ACC112 (cell line): Measurements from ENCODE around the gene SLC26A3.
"Not testable (repeated sequence)": the region's sequence is repeated elsewhere in the genome, so short reads cannot be mapped to it uniquely, and the experiment has no call there.

ENCODE experiments used
- H2AFZ ChIP-seq: fragments of 200-600 bp; sonication (generic); one replicate; pipeline ENCODE4 v1.6.0; 2017; ENCODE audit warnings: antibody characterized with exemption, low read length; ENCODE audit not compliant: unreplicated experiment
- H3K27ac ChIP-seq: fragments of 200-600 bp; sonication (generic); 2 replicates; pipeline ENCODE4 v1.5.1; 2014; ENCODE audit warnings: low read depth, mild to moderate bottlenecking, antibody characterized with exemption, low read length, moderate library complexity
- H3K27me3 ChIP-seq: fragments of 200-600 bp; sonication (generic); 2 replicates; pipeline ENCODE4 v1.6.1; 2014; ENCODE audit warnings: mild to moderate bottlenecking, antibody characterized with exemption, low read length, moderate library complexity, mixed read lengths; ENCODE audit not compliant: insufficient read depth
- H3K36me3 ChIP-seq: fragments of 200-600 bp; sonication (generic); 2 replicates; pipeline ENCODE4 v1.6.1; 2016; ENCODE audit warnings: mild to moderate bottlenecking, antibody characterized with exemption, low read length, moderate library complexity, mixed read lengths; ENCODE audit not compliant: insufficient read depth
- H3K4me1 ChIP-seq: fragments of 200-600 bp; sonication (generic); one replicate; pipeline ENCODE4 v1.6.1; 2016; ENCODE audit warnings: low read length, mixed read lengths; ENCODE audit not compliant: insufficient read depth, unreplicated experiment, control insufficient read depth
- H3K4me3 ChIP-seq: fragments of 200-600 bp; sonication (generic); 2 replicates; pipeline ENCODE4 v1.5.1; 2014; ENCODE audit warnings: mild to moderate bottlenecking, low read depth, low read length
- H3K79me2 ChIP-seq: fragments of 200-600 bp; sonication (generic); one replicate; pipeline ENCODE4 v1.6.0; 2016; ENCODE audit warnings: low read length; ENCODE audit not compliant: control insufficient read depth, unreplicated experiment, insufficient read depth

Gene SLC26A3

GRCh38 chr7:107803009-107803610, at the start of gene SLC26A3:
Gene SLC26A3, minus strand, starts transcription at chr7:107803223. Its CDS starts 8,714 bp downstream, at chr7:107794509.
- no peaks in the 10 kb centered on the region for H3K36me3 ChIP-seq
- no peaks in the 10 kb centered on the region for H3K4me1 ChIP-seq
- H3K4me3 ChIP-seq = no peak within 1 kb of the TSS
- no peak within 1 kb of the TSS for H3K27ac ChIP-seq
- H3K27me3 ChIP-seq = no peaks in the 10 kb centered on the region; the same call in 1 of the 2 replicates
- H2AFZ ChIP-seq = no peak within 1 kb of the TSS
- no peaks in the 10 kb centered on the region for H3K79me2 ChIP-seq

DNA sequence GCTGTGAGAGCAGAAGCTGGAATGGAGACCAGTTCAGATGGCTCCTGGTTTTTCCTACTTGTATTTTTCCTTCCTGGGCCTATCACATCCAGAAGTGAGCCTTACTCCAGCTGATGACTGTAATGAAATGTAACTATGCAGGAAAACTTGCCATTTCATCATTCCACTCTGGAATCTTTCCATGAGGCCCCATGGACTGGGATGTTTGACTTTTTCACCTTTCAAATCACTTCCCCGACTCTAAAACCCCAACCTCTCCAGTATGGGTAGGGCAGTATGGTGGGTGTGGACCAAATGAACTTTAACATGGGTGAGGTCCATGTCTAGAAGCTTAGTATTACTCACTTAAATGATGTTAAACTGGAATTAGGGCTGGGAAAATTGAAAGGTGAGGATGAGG, 47.6 kb upstream of the SLC26A3 start:
- H3K4me1 ChIP-seq = peaks cover 12% of the 10 kb centered on the region
- H3K4me3 ChIP-seq = no peak overlapping the region
- H3K27me3 ChIP-seq = no peaks in the 10 kb centered on the region
- no peak overlapping the region for H3K27ac ChIP-seq
- H3K36me3 ChIP-seq = no peaks in the 10 kb centered on the region
- no peaks in the 10 kb centered on the region for H3K79me2 ChIP-seq
- no peak overlapping the region for H2AFZ ChIP-seq

DNA sequence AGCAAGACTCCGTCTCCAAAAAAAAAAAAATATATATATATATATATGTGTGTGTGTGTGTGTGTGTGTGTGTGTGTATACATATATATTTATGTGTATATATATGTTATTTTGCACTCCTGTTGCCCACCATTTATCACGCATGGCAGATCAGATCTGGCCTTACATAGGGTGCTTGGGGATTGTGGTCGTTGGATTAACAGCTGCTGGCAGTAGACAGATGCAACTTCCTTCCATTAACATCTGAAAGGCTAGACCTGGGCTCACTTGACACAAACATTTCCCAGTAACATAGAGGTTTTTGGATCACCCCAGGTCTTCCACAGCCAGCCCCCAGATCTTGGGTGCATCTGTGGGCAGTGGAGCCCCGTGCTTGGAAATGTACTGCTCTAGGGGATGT, 47.2 kb upstream of the SLC26A3 start:
- Histone ChIP-seq H3K79me2 (no peaks in the 10 kb centered on the region), H3K27me3 (no peaks in the 10 kb centered on the region), H3K4me3 (no peak overlapping the region), H3K27ac (no peak overlapping the region), H3K36me3 (no peaks in the 10 kb centered on the region), H3K4me1 (peaks cover 8% of the 10 kb centered on the region), H2AFZ (no peak overlapping the region)

GRCh38 chr7:107848211-107848610, 45.2 kb upstream of the SLC26A3 start:
- not testable (repeated sequence) for H3K27me3 ChIP-seq, H3K4me3 ChIP-seq, H2AFZ ChIP-seq, H3K27ac ChIP-seq, H3K36me3 ChIP-seq, H3K79me2 ChIP-seq, H3K4me1 ChIP-seq

- not testable (repeated sequence) for H3K79me2 ChIP-seq, H3K36me3 ChIP-seq, H3K27ac ChIP-seq, H3K27me3 ChIP-seq, H2AFZ ChIP-seq, H3K4me1 ChIP-seq, H3K4me3 ChIP-seq
These were observed 44.8 kb upstream of the SLC26A3 start for GRCh38 chr7:107847836-107848175.

DNA sequence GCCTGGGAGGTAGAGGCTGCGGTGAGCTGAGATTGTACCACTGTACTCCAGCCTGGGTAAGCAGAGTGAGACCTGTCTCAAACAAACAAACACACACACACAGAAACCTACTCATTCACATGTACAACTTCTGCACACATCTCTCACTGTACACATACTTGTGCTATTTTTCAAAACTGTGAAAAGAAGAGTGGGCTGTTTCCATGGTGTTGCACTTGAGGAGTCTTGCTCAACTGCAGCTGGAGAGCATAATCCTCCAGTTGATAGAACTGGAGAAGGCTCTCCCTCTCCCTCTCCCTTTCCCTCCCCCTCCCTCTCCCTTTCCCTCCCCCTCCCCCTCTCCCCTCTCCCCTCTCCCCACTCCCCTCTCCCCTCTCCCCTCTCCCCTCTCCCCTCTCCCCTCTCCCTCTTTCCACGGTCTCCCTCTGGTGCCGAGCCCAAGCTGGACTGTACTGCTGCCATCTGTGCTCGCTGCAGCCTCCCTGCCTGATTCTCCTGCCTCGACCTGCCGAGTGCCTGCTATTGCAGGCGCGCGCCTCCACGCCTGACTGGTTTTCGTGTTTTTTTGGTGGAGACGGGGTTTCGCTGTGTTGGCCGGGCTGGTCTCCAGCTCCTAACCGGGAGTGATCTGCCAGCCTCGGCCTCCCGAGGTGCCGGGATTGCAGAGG, 44.3 kb upstream of the SLC26A3 start:
- no peak overlapping the region for H2AFZ ChIP-seq
- H3K27me3 ChIP-seq = no peaks in the 10 kb centered on the region
- H3K36me3 ChIP-seq = no peaks in the 10 kb centered on the region
- no peaks in the 10 kb centered on the region for H3K79me2 ChIP-seq
- no peak overlapping the region for H3K27ac ChIP-seq
- H3K4me3 ChIP-seq = no peak overlapping the region
- H3K4me1 ChIP-seq = no peaks in the 10 kb centered on the region

DNA sequence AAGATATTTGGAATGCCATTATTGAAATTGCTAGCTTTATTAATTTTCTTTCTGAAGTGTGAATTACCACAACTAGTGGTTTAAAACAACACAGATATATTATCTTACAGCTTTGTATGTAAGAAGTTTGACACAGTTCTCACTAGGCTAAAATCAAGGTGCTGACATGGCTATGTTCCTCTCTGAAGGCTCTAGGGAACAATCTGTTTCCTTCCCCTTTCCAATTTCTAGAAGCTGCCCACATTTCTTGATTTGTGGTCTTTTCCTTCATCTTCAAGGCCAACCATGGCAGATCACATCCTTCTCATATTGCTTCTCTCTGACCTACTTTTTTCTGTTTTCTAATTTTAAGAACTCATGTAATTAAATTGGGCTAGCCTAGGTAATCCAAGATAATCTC, 43.3 kb upstream of the SLC26A3 start:
- no peaks in the 10 kb centered on the region for H3K36me3 ChIP-seq
- H3K79me2 ChIP-seq = no peaks in the 10 kb centered on the region
- H3K27me3 ChIP-seq = no peaks in the 10 kb centered on the region
- no peaks in the 10 kb centered on the region for H3K4me1 ChIP-seq
- H3K4me3 ChIP-seq = no peak overlapping the region
- H2AFZ ChIP-seq = no peak overlapping the region
- no peak overlapping the region for H3K27ac ChIP-seq

DNA sequence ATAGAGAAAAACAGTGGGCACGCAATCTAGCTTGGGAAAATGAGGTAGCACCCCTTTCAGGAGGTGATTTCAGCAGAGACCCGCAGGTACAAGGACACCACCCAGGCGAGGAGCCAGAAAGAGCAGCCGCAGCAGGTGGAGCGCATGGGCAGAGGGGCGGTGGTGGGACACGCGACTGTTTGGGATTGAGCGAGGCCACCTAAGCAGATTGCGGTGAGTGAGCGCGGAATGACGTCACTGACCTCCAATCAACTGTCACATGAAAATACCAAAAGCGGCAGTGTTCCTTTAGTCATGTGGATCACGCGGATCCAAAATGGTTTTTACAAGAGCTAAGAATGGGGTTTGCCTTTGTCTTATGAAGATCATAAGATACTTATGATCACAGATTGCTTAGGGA, 40.2 kb upstream of the SLC26A3 start:
- no peak overlapping the region for H3K4me3 ChIP-seq
- no peaks in the 10 kb centered on the region for H3K79me2 ChIP-seq
- H2AFZ ChIP-seq = no peak overlapping the region
- H3K27me3 ChIP-seq = peaks cover 14% of the 10 kb centered on the region
- H3K36me3 ChIP-seq = no peaks in the 10 kb centered on the region
- no peak overlapping the region for H3K27ac ChIP-seq
- no peaks in the 10 kb centered on the region for H3K4me1 ChIP-seq

DNA sequence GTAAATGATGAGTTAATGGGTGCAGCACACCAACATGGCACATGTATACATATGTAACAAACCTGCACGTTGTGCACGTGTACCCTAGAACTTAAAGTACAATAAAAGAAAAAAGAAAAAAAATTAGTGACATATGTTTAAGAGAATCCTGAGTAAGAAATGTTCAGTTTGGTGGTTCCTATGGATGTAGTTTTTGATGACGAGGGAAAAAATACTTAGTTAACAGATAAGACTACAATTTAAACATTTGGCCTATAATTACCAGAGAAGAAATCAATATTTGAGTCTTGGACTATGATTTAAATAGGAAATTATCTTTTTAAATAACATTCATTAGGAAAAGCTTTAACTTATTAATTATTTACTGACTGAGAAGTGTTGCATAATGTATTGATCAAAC, 39.2 kb upstream of the SLC26A3 start:
- H3K4me1 ChIP-seq = no peaks in the 10 kb centered on the region
- H3K27me3 ChIP-seq = peaks cover 16% of the 10 kb centered on the region
- no peak overlapping the region for H2AFZ ChIP-seq
- H3K4me3 ChIP-seq = no peak overlapping the region
- H3K79me2 ChIP-seq = no peaks in the 10 kb centered on the region
- no peaks in the 10 kb centered on the region for H3K36me3 ChIP-seq
- H3K27ac ChIP-seq = no peak overlapping the region

GRCh38 chr7:107838816-107839565, 36.0 kb upstream of the SLC26A3 start:
- no peak overlapping the region for H2AFZ ChIP-seq
- no peaks in the 10 kb centered on the region for H3K4me1 ChIP-seq

More at GRCh38 chr7:107838816-107839565, 36.0 kb upstream of the SLC26A3 start:
- no peaks in the 10 kb centered on the region for H3K79me2 ChIP-seq
- H3K4me3 ChIP-seq = no peak overlapping the region
- peaks cover 42% of the 10 kb centered on the region for H3K27me3 ChIP-seq
- H3K27ac ChIP-seq = no peak overlapping the region
- no peaks in the 10 kb centered on the region for H3K36me3 ChIP-seq
